Lower leg skin (tissue), 4 donors: ENCODE data around the gene CLHC1. TPM values are rescaled to one million over a fixed set of nuclear protein-coding genes. Genes with fewer than 3 reads are reported as not detected.
A peak's percentile ranks its signal among the peaks of the same experiment; 100 is the strongest.
"Not testable (repeated sequence)": the region's sequence is repeated elsewhere in the genome, so short reads cannot be mapped to it uniquely, and the experiment has no call there.

Experiments
- DNase-seq, 2 donors: peaks; one replicate each; pipeline ENCODE4 v3.0.0-alpha.2; 2019; ENCODE audit warnings: low spot score in 2 of 2
- H3K4me3 ChIP-seq: fragments of 200-600 bp; sonication (generic); 2 replicates; pipeline ENCODE4 v1.5.1; 2017; ENCODE audit warnings: mild to moderate bottlenecking, low read depth; ENCODE audit not compliant: poor library complexity, severe bottlenecking
- POLR2A ChIP-seq, 2 donors: fragments of 450-650 bp; IDR thresholded peaks; one replicate each; pipeline ENCODE4 v1.6.1; 2016 to 2017; ENCODE audit warnings: antibody characterized with exemption in 2 of 2, mild to moderate bottlenecking in 1 of 2, moderate library complexity in 1 of 2
- WGBS, 2 donors: methylation state at CpG; one replicate each; pipeline ENCODE4 v1.1.5; 2018; 5-methylcytosine and 5-hydroxymethylcytosine counted together
- intact Hi-C: fragments of 100-400 bp; cut with DNase I; formaldehyde crosslinking; loops from one replicate; pipeline ENCODE4 v1.15.0; 2023; ENCODE audit warnings: low total_unique reads
- total RNA-seq, 4 donors: library from RNA; depleted of rRNA; stranded (reverse); fragments of >200 nt; gene quantifications; one replicate each; pipeline ENCODE4 v1.1.0, GENCODE V29; 2016
- TF ChIP-seq, protein P1 (sequence below), 3 donors: fragments of 450-650 bp; IDR thresholded peaks; one replicate each; pipeline ENCODE4 v1.5.1; 2016; ENCODE audit warnings: antibody characterized with exemption in 3 of 3, mild to moderate bottlenecking in 3 of 3, moderate library complexity in 2 of 3

CLHC1 gene
- total RNA-seq, 4 donors from 2014 or later: 5.3 to 13.1 (median 7.9) TPM

DNA sequence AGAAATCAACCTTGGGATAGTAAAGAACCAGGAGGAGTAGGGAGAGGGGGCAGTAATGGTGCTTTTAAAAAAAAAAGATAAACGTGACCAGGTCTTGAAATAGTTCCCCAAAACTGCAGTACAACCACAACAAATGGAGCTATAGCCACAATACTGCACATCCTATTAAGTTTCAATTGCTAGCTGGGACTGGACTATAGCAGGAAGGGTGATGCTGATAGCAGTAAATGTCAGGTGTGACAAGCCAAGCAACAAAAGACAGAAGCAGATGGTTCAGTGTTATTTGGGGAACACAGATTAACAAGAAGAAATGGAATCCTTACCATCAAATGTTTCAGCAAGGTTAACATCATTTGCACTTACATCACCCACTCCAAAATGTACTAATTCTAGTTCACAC, 10.5 kb upstream of the CLHC1 start:
- 68 to 75% methylated on average over 1 of the region's 1 CpG for WGBS, 2 donors
- no peak for TF ChIP-seq POLR2A (IDR thresholded peaks at IDR 0.05)
- TF ChIP-seq, protein P1, sequence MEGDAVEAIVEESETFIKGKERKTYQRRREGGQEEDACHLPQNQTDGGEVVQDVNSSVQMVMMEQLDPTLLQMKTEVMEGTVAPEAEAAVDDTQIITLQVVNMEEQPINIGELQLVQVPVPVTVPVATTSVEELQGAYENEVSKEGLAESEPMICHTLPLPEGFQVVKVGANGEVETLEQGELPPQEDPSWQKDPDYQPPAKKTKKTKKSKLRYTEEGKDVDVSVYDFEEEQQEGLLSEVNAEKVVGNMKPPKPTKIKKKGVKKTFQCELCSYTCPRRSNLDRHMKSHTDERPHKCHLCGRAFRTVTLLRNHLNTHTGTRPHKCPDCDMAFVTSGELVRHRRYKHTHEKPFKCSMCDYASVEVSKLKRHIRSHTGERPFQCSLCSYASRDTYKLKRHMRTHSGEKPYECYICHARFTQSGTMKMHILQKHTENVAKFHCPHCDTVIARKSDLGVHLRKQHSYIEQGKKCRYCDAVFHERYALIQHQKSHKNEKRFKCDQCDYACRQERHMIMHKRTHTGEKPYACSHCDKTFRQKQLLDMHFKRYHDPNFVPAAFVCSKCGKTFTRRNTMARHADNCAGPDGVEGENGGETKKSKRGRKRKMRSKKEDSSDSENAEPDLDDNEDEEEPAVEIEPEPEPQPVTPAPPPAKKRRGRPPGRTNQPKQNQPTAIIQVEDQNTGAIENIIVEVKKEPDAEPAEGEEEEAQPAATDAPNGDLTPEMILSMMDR (IDR thresholded peaks at IDR 0.05): no peak
- H3K4me3 ChIP-seq: no peak overlapping the region
- intact Hi-C loops: no loop called here
- no peak for DNase-seq

- 95% methylated on average over 8 of the region's 8 CpGs for WGBS, 2 donors
- H3K4me3 ChIP-seq, DNase-seq, intact Hi-C loops: not testable (repeated sequence)
Measured at GRCh38 chr2:55241582-55241981, 9.5 kb upstream of the CLHC1 start.

DNA sequence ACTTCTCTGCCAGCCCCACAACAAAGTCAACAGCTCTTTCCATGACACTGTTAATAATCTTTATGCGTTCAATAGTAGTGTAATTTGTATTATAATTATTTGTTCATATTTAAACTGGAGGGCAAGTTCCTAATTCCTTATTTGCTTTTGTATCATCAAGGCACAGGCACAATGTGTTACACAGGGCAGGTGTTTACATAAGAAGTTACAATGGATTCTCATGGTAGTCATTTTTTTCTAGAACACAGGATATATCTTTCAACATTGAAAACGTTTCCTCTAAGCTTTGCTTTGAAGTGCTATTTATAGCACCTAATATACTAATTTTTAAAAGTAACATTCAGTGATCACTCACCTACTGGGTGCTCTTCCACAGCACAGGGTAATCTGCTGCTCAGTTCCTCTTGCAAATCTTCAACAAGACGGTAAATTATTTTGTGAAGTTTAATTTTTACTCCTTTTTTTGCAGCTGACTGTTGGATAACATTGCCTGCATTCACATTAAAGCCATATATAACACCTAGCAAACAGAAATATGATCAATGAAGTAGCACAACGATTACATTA, 7.6 kb upstream of the CLHC1 start:
- H3K4me3 ChIP-seq: no peak overlapping the region
- no peak for TF ChIP-seq POLR2A (IDR thresholded peaks at IDR 0.05)
- no peak for DNase-seq
- 68 to 71% methylated on average over 4 of the region's 4 CpGs for WGBS, 2 donors
- intact Hi-C loops: no loop called here

DNA sequence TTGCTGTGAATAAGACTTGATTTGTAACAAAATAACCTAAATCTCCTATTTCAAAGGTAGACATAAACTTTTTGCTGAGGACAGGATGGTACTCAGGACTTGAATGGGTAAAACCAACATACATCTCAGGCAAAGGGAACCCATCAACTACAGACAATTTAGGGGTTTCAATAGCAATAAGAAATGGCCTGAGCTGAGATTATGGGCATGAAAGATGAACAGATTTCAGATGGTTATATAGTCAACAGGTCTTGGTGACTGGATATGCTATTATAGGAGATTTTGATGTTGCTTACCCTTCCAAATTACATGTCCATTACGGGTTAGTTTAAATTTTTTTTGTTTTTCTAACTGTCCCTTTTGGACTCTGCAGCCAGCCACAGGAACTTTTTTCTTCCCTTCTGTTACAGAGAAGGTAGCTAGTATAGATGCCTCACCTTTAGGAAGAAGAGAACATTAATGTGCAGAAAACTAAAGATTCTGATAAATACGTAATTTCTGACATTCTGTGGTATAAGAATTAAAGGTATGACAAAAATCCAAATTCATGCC, 5.0 kb upstream of the CLHC1 start:
- DNase-seq: no peak
- WGBS, 2 donors: 90% methylated on average over 2 of the region's 2 CpGs
- intact Hi-C loops: no loop called here
- H3K4me3 ChIP-seq: no peak overlapping the region
- TF ChIP-seq POLR2A (IDR thresholded peaks at IDR 0.05): no peak
- TF ChIP-seq, protein P1 (IDR thresholded peaks at IDR 0.05): no peak

- WGBS, 2 donors: 84 to 90% methylated on average over 3 of the region's 3 CpGs
- no peak overlapping the region for H3K4me3 ChIP-seq
- no peak for DNase-seq
- TF ChIP-seq, protein P1 (IDR thresholded peaks at IDR 0.05): no peak
- TF ChIP-seq POLR2A (IDR thresholded peaks at IDR 0.05): no peak
- intact Hi-C loops: no loop called here
Measured at GRCh38 chr2:55235724-55236538, 3.8 kb upstream of the CLHC1 start.

GRCh38 chr2:55233658-55233940, 1.5 kb upstream of the CLHC1 start:
- no peak for TF ChIP-seq POLR2A (IDR thresholded peaks at IDR 0.05)
- TF ChIP-seq, protein P1 (IDR thresholded peaks at IDR 0.05): no peak
- intact Hi-C loops: no loop called here
- 66 to 68% methylated on average over 7 of the region's 7 CpGs for WGBS, 2 donors
- peak overlapping the region; percentile 99 for H3K4me3 ChIP-seq
- no peak for DNase-seq
